H1 (cell line): Measurements from ENCODE around the gene PXDC1.

ENCODE experiments used
- CTCF ChIP-seq, 3 experiments: IDR thresholded peaks; 1 replicate in 2 of 3; 2 replicates in 1 of 3; pipeline versions ENCODE4 v1.5.1 to v1.6.1; 2011; ENCODE audit warnings: low read length in 3 of 3, mild to moderate bottlenecking in 3 of 3, inconsistent platforms in 2 of 3, low read depth in 1 of 3, moderate library complexity in 1 of 3; ENCODE audit not compliant: insufficient read depth in 1 of 3; ENCODE audit errors: control extremely low read depth in 1 of 3
- E2F6 ChIP-seq: IDR thresholded peaks from 2 replicates; pipeline ENCODE4 v1.6.1; 2012; ENCODE audit warnings: inconsistent platforms
- RNF2 ChIP-seq: fragments of 200-900, 300-1000 bp; sonication (generic); IDR thresholded peaks from 2 replicates; pipeline ENCODE4 v1.7.1; 2016; ENCODE audit warnings: borderline replicate concordance, low read depth, mild to moderate bottlenecking, antibody characterized with exemption, low read length; ENCODE audit not compliant: poor library complexity, severe bottlenecking; ENCODE audit errors: missing control alignments
- RXRA ChIP-seq: IDR thresholded peaks from 2 replicates; pipeline ENCODE4 v1.6.1; 2011; ENCODE audit warnings: low read depth, mild to moderate bottlenecking, low read length, moderate library complexity; ENCODE audit not compliant: insufficient read depth

DNA sequence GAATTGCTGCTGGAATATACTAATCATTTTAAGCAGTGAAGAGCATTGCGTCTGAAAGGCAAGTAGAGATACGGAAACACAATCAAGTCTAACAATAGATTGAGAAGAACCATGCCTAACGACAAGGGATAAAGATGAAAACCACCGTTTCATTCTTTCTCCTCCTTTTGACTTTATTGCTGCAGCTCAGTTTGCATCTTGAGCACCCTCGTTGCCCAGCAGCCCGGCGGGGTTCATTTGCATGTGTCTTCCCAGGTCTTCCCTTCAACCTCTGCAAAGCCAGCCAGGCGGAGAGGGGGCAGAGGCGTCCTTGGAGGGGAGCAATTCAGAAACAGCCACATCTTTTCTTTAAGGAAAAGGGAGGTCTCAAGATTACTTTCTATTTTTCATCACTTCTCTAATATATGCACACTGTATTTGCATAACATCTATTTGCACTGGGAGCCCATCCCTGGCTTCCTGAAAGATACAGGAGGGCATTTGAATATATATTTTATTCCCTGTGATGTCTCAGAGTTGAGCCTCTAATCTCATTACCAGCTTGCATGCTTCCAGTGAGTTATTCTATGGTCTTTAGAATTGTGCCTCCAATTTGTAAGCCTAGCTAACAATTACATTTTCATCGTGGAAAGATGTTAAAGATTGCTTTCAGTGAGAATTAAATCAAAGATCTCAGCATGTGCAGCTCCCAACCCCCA lies 18.7 kb upstream of the PXDC1 start:
- TF ChIP-seq E2F6 (no peak), CTCF (IDR thresholded peaks at IDR 0.05; ENCODE audit: control extremely low read depth in 1 of 3, insufficient read depth in 1 of 3, low read depth in 1 of 3, low read length in 3 of 3) (no peak), RXRA (no peak), RNF2 (no peak)
